ENCODE results near the gene RNF39.

Gene RNF39

DNA sequence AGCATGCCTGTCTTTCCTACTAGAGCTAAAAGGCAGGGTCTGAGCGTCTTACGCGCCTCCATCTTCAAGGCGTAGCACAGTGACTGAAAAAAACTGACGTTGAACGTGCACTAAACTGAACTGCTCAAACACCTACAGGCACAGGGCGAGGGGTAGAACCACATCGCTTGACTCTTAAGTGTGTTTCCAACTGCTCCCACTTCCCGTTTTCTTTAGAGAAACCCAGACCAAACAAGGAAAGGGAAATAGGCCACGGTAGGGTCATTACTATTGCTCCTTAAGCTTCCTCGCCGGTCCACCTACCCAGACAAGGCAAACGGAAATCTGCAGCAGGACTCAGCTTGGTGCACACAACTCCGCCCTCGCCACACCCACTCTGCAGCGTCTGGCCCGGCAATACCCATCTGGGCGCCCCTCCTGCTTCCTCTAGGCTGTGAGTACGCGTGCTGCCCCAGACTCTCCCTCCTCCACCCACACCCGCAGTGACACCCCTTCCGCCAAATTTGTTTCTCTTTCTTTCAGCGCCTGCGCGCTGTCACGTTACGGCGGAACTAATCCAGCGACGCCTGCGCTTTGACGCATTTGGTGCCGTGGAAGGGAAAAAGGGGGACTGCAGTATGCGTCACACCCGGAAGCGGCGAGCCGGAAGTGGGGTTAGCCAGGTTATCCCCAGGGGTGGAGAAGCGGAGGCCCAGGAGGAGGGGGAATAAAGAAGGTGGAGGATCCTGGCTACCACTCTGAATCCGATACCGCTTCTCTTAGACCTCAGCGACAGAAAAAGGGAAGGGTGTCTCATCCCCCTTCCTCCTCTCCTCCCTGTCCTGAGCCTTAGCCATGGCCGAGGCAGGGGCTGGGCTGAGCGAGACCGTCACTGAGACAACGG lies 8.8 kb downstream of the RNF39 start, which contains the start of gene PPP1R11:
PPP1R11 (plus strand) TSS at position 622 of the 883 bp plus-strand sequence; CDS start at position 835, 213 bp downstream.
- TF ChIP-seq, protein P1, sequence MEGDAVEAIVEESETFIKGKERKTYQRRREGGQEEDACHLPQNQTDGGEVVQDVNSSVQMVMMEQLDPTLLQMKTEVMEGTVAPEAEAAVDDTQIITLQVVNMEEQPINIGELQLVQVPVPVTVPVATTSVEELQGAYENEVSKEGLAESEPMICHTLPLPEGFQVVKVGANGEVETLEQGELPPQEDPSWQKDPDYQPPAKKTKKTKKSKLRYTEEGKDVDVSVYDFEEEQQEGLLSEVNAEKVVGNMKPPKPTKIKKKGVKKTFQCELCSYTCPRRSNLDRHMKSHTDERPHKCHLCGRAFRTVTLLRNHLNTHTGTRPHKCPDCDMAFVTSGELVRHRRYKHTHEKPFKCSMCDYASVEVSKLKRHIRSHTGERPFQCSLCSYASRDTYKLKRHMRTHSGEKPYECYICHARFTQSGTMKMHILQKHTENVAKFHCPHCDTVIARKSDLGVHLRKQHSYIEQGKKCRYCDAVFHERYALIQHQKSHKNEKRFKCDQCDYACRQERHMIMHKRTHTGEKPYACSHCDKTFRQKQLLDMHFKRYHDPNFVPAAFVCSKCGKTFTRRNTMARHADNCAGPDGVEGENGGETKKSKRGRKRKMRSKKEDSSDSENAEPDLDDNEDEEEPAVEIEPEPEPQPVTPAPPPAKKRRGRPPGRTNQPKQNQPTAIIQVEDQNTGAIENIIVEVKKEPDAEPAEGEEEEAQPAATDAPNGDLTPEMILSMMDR (IDR thresholded peaks at IDR 0.05) = peak; percentile 35
- Histone ChIP-seq H3K27ac (peak within 1 kb of the TSS; percentile 95), H3K36me3 (peaks cover 28% of the 10 kb centered on the region), H3K27me3 (peaks cover 23% of the 10 kb centered on the region), H3K4me3 (ENCODE audit: low read depth in 1 of 2, low read length in 1 of 2) (peak within 1 kb of the TSS; percentile 71 to 75), H3K4me1 (ENCODE audit: control insufficient read depth in 1 of 2, insufficient read depth in 1 of 2, low read depth in 1 of 2, low read length in 1 of 2) (peaks cover 28 to 31% of the 10 kb centered on the region in 2 experiments), H3K9me3 (no peaks in the 10 kb centered on the region)

DNA sequence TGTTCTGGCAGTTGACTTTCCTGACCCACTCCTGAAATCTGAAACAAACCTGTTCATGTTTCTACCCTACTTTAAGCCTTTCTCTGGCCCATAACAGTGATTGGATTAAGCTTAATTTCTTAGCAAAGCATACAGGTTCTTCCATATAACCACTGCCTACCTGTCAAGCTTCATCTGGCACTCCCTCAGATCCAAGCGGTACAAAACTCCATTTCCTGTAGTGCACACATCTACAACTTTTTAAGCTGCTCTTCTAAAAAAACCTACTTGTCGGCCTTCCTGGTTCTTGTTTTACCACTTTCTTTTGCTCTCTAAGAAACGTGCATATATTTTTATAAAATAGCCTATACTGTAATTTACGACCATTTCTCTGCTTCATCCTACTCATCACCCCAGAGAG lies 9.5 kb downstream of the RNF39 start:
- peak overlapping the region; percentile 71 to 75 for H3K4me3 ChIP-seq (ENCODE audit: low read depth in 1 of 2, low read length in 1 of 2)
- TF ChIP-seq, protein P1 (IDR thresholded peaks at IDR 0.05) = no peak
- peaks cover 16% of the 10 kb centered on the region for H3K27me3 ChIP-seq

DNA sequence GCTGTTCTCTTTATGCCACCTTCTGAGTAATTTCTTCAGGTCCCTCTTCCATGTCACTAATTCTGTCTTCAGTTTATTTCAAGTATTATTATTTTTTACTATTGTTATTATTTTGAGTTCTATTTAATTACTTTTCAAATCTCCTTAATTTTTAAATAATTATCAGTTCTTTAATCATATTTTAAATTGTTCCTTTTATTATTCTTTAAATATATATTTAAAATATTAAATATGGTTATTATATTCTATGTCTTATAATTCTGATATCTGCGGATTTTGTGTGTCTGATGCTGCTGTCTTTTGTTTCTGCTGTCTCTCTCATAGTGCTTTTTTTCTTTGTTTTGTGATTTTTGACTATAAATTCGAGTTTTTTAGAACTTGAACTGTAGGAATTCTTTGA lies 12.3 kb downstream of the RNF39 start:
- Histone ChIP-seq H3K9me3 (no peaks in the 10 kb centered on the region), H3K27me3 (no peaks in the 10 kb centered on the region), H3K4me1 (ENCODE audit: control insufficient read depth in 1 of 2, insufficient read depth in 1 of 2, low read depth in 1 of 2, low read length in 1 of 2) (peaks cover 43 to 45% of the 10 kb centered on the region in 2 experiments), H3K27ac (no peak overlapping the region), H3K4me3 (ENCODE audit: low read depth in 1 of 2, low read length in 1 of 2) (no peak overlapping the region), H3K36me3 (peaks cover 2% of the 10 kb centered on the region)
- TF ChIP-seq, protein P1 (IDR thresholded peaks at IDR 0.05) = no peak

More for the DNA sequence above, 9.5 kb downstream of the RNF39 start:
- Histone ChIP-seq H3K27ac (peak overlapping the region; percentile 95), H3K9me3 (no peaks in the 10 kb centered on the region), H3K4me1 (ENCODE audit: control insufficient read depth in 1 of 2, insufficient read depth in 1 of 2, low read depth in 1 of 2, low read length in 1 of 2) (peaks cover 34 to 37% of the 10 kb centered on the region in 2 experiments), H3K36me3 (peaks cover 28% of the 10 kb centered on the region)

DNA sequence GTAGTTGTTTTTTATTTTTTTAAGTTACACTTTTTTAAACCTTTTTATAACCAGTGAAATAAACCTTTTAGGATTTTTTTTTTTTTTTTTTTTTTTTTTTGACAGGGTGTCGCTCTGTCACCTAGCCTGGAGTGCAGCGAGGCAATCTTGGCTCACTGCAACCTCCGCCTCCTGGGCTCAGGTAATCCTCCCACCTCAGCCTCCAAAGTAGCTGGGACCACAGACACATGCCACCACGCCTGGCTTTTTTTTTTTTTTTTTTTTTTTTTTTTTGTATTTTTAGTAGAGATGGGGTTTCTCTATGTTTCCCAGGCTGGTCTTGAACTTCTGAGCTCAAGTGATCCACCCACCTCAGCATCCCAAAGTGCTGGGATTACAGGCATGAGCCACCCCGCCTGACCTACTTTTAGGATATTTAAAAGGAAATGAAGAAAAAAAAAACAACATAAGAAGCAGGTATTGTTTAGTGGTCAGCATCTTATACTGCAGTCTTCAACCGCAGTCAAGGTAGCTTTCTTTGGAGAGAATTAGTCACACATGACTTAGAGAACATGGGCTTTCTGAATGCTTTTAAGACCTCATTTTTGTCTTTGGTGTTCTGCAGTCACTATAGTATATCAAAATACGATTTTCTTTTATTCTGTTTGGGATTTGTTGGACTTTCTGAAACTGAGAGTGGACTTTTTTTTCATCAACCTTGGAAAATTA lies 12.9 kb downstream of the RNF39 start:
- H3K4me1 ChIP-seq (ENCODE audit: control insufficient read depth in 1 of 2, insufficient read depth in 1 of 2, low read depth in 1 of 2, low read length in 1 of 2) = peaks cover 36 to 38% of the 10 kb centered on the region in 2 experiments
- no peaks in the 10 kb centered on the region for H3K27me3 ChIP-seq
- no peak overlapping the region for H3K4me3 ChIP-seq (ENCODE audit: low read depth in 1 of 2, low read length in 1 of 2)
- no peaks in the 10 kb centered on the region for H3K9me3 ChIP-seq
- H3K27ac ChIP-seq = no peak overlapping the region
- peaks cover 4% of the 10 kb centered on the region for H3K36me3 ChIP-seq
- TF ChIP-seq, protein P1 (IDR thresholded peaks at IDR 0.05) = no peak

DNA sequence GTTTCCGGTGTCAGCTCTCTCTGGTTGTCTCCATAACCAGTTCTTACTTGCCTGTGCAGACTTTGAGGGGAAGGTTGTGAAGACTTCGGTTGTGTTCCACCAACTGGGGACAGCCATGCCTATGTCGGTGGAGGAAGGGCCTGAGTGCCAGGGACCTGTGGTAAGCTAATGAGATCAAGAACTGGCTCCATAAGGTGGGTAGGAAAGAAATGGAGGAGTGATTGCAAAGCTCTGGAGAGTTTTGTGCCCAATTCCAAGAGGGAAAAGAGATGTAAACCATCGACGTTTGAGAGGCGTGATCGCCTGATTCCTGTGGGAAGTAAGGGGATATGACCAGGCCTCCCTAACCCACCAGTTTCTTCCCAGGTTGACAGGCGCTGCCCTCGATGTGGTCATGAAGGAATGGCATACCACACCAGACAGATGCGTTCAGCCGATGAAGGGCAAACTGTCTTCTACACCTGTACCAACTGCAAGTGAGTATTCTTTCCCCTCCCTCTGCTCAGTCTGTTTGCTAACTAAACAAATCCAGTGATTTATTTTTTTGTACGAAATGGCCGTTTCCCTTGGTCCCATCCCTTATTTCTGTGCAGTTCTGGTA lies 13.6 kb downstream of the RNF39 start:
- H3K4me1 ChIP-seq (ENCODE audit: control insufficient read depth in 1 of 2, insufficient read depth in 1 of 2, low read depth in 1 of 2, low read length in 1 of 2) = peaks cover 32 to 35% of the 10 kb centered on the region in 2 experiments
- TF ChIP-seq, protein P1 (IDR thresholded peaks at IDR 0.05) = no peak
- no peaks in the 10 kb centered on the region for H3K27me3 ChIP-seq
- H3K27ac ChIP-seq = peak overlapping the region; percentile 88
- peaks cover 8% of the 10 kb centered on the region for H3K36me3 ChIP-seq
- peak overlapping the region; percentile 85 to 97 for H3K4me3 ChIP-seq (ENCODE audit: low read depth in 1 of 2, low read length in 1 of 2)
- no peaks in the 10 kb centered on the region for H3K9me3 ChIP-seq
